Endothelial cell of umbilical vein (primary cell): ENCODE data around the gene CRYGN. TPM values are rescaled to one million over a fixed set of nuclear protein-coding genes. Genes with fewer than 3 reads are reported as not detected.

ENCODE experiments used
- BruUV-seq: library from RNA; stranded (reverse); fragments of 400-500 nt; replicated peaks from 2 replicates; lab custom pipeline; 2021; lab: Mats Ljungman, UMichigan
- CTCF ChIA-PET: fragments of 300-600, 350-600 bp; sonication (Branson Sonifier 250); formaldehyde crosslinking; loops from one replicate; lab custom pipeline; 2021; ENCODE audit warnings: antibody characterized with exemption, inconsistent platforms; lab: Charles Lee
- POLR2A ChIA-PET: fragments of 300-600, 350-600 bp; sonication (Branson Sonifier 250); formaldehyde crosslinking; loops from one replicate; lab custom pipeline; 2021; ENCODE audit warnings: antibody characterized with exemption, inconsistent platforms; lab: Charles Lee
- DNase-seq: peaks from one replicate; pipeline ENCODE4 v3.0.0-alpha.2; 2011; ENCODE audit warnings: low read depth, low spot score
- FAIRE-seq: peaks from 2 replicates; lab custom pipeline; 2011; peaks lifted over from hg19 to GRCh38; lab: Jason Lieb, UNC
- H2AFZ ChIP-seq: 2 replicates; pipeline ENCODE4 v1.6.0; 2012; ENCODE audit warnings: low read depth, low read length, control low read depth, inconsistent platforms
- H3K27ac ChIP-seq: 2 replicates; pipeline ENCODE4 v1.5.1; 2011; ENCODE audit warnings: low read depth, mild to moderate bottlenecking, control low read depth, low read length, moderate library complexity; ENCODE audit not compliant: insufficient read depth
- H3K27me3 ChIP-seq, 2 experiments: 2 replicates each; pipeline versions ENCODE4 v1.6.0 to v1.6.1; 2011; ENCODE audit warnings: low read length in 2 of 2, mixed read lengths in 1 of 2; ENCODE audit not compliant: control insufficient read depth in 2 of 2, insufficient read depth in 2 of 2
- H3K36me3 ChIP-seq, 2 experiments: 2 replicates in 1 of 2; 3 replicates in 1 of 2; pipeline ENCODE4 v1.5.1; 2011; ENCODE audit warnings: low read length in 2 of 2, mild to moderate bottlenecking in 1 of 2, moderate library complexity in 1 of 2; ENCODE audit not compliant: control insufficient read depth in 2 of 2, insufficient read depth in 2 of 2; ENCODE audit errors: extremely low read depth in 1 of 2
- H3K4me1 ChIP-seq: 3 replicates; pipeline ENCODE4 v1.5.1; 2011; ENCODE audit warnings: mild to moderate bottlenecking, low read length; ENCODE audit not compliant: control insufficient read depth, insufficient read depth; ENCODE audit errors: extremely low read depth
- H3K4me2 ChIP-seq: 2 replicates; pipeline ENCODE4 v1.6.1; 2011; ENCODE audit warnings: low read length, control low read depth, mixed read lengths; ENCODE audit not compliant: insufficient read depth
- H3K4me3 ChIP-seq, 3 experiments: fragments of 200-600 bp in 1 of 3; sonication (generic), shearing (Covaris generic) in 1 of 3; replicated peaks in 1 of 3; 2 replicates each; pipeline ENCODE4 v1.5.1; 2011 to 2016; ENCODE audit warnings: control low read depth in 3 of 3, low read length in 3 of 3, mild to moderate bottlenecking in 2 of 3, inconsistent platforms in 1 of 3, low read depth in 1 of 3, moderate library complexity in 1 of 3; ENCODE audit not compliant: insufficient read depth in 1 of 3
- H3K79me2 ChIP-seq: 2 replicates; pipeline ENCODE4 v1.6.0; 2012; ENCODE audit warnings: low read length, inconsistent platforms; ENCODE audit not compliant: control insufficient read depth, insufficient read depth
- H3K9ac ChIP-seq: replicated peaks from 2 replicates; pipeline ENCODE3; 2011; ENCODE audit warnings: low read length, control low read depth; ENCODE audit not compliant: insufficient read depth; ENCODE audit errors: extremely low read depth
- H3K9me1 ChIP-seq: replicated peaks from 3 replicates; pipeline ENCODE4 v1.6.0; 2011; ENCODE audit warnings: mild to moderate bottlenecking, low read length; ENCODE audit not compliant: control insufficient read depth, insufficient read depth; ENCODE audit errors: extremely low read depth
- H3K9me3 ChIP-seq: replicated peaks from 2 replicates; pipeline ENCODE4 v1.5.1; 2012; ENCODE audit warnings: low read length, inconsistent platforms; ENCODE audit not compliant: control insufficient read depth, insufficient read depth
- H4K20me1 ChIP-seq: replicated peaks from 2 replicates; pipeline ENCODE3; 2011; ENCODE audit warnings: mild to moderate bottlenecking, low read length; ENCODE audit not compliant: control insufficient read depth, insufficient read depth; ENCODE audit errors: extremely low read depth
- EZH2 ChIP-seq: IDR thresholded peaks from 2 replicates; pipeline ENCODE4 v1.6.1; 2012; ENCODE audit warnings: borderline replicate concordance, low read depth, mild to moderate bottlenecking, moderate library complexity, low read length, inconsistent platforms; ENCODE audit not compliant: severe bottlenecking
- FOS ChIP-seq: IDR thresholded peaks from 2 replicates; pipeline ENCODE4 v1.6.1; 2011; ENCODE audit warnings: mild to moderate bottlenecking, low read length, moderate library complexity, borderline replicate concordance; ENCODE audit not compliant: insufficient read depth
- GATA2 ChIP-seq: IDR thresholded peaks from 2 replicates; pipeline ENCODE4 v1.7.0; 2011; ENCODE audit warnings: low read depth, mild to moderate bottlenecking, moderate library complexity, mixed read lengths, low read length; ENCODE audit not compliant: insufficient read length, insufficient read depth
- JUN ChIP-seq: IDR thresholded peaks from 2 replicates; pipeline ENCODE4 v1.6.1; 2011; ENCODE audit warnings: borderline replicate concordance, low read depth; ENCODE audit not compliant: insufficient read length, insufficient read depth
- MYC ChIP-seq: IDR thresholded peaks from one replicate; pipeline ENCODE4 v1.6.1; 2011; ENCODE audit warnings: mild to moderate bottlenecking, low read depth, low read length
- POLR2A ChIP-seq: IDR thresholded peaks from 2 replicates; pipeline ENCODE4 v1.6.1; 2012; ENCODE audit warnings: low read depth, mild to moderate bottlenecking, control low read depth, low read length
- POLR2AphosphoS5 ChIP-seq: IDR thresholded peaks from 2 replicates; pipeline ENCODE4 v1.6.1; 2012; ENCODE audit warnings: low read depth, mild to moderate bottlenecking, control low read depth, low read length, moderate library complexity; ENCODE audit not compliant: insufficient read depth
- dilution Hi-C: fragments of 300-500 bp; cut with MboI; formaldehyde crosslinking; loops from one replicate; pipeline ENCODE4 v1.15.0; 2019; ENCODE audit warnings: low sequenced_read_pairs; ENCODE audit not compliant: extremely low pct_ligation_motif_present
- intact Hi-C: fragments of 100-400 bp; cut with micrococcal nuclease; formaldehyde crosslinking; loops from one replicate; pipeline ENCODE4 v1.10.0; 2022
- polyA plus RNA-seq, 4 experiments: library from polyadenylated mRNA; depleted of rRNA in 3 of 4; stranded (reverse) in 3 of 4; unstranded in 1 of 4; fragments of >200 nt; gene quantifications; 2 replicates each; pipeline versions ENCODE4 v1.2.1 to v1.2.3, GENCODE V29; 2011 to 2012; ENCODE audit warnings: missing spikeins in 1 of 4
- total RNA-seq: library from RNA; stranded (reverse); gene quantifications from 2 replicates; pipeline ENCODE4 v1.2.3, GENCODE V29; 2021
- TF ChIP-seq, protein P1 (sequence below), 2 donors: IDR thresholded peaks; 1 replicate in 1 of 2; 2 replicates in 1 of 2; pipeline ENCODE4 v1.5.1; 2011; ENCODE audit warnings: low read length in 2 of 2, mild to moderate bottlenecking in 2 of 2, moderate library complexity in 2 of 2, control low read depth in 1 of 2, inconsistent platforms in 1 of 2, low read depth in 1 of 2; ENCODE audit not compliant: insufficient read depth in 1 of 2; ENCODE audit errors: extremely low read depth in 1 of 2
- TF ChIP-seq, protein P2 (sequence below): IDR thresholded peaks from 2 replicates; pipeline ENCODE4 v1.6.1; 2011; ENCODE audit not compliant: insufficient read depth, insufficient read length

The CRYGN gene
- total and polyA plus RNA-seq, 2 donors (not counting 3 experiments of a cell fraction or from before 2014, with no cell fraction given) = not detected

DNA sequence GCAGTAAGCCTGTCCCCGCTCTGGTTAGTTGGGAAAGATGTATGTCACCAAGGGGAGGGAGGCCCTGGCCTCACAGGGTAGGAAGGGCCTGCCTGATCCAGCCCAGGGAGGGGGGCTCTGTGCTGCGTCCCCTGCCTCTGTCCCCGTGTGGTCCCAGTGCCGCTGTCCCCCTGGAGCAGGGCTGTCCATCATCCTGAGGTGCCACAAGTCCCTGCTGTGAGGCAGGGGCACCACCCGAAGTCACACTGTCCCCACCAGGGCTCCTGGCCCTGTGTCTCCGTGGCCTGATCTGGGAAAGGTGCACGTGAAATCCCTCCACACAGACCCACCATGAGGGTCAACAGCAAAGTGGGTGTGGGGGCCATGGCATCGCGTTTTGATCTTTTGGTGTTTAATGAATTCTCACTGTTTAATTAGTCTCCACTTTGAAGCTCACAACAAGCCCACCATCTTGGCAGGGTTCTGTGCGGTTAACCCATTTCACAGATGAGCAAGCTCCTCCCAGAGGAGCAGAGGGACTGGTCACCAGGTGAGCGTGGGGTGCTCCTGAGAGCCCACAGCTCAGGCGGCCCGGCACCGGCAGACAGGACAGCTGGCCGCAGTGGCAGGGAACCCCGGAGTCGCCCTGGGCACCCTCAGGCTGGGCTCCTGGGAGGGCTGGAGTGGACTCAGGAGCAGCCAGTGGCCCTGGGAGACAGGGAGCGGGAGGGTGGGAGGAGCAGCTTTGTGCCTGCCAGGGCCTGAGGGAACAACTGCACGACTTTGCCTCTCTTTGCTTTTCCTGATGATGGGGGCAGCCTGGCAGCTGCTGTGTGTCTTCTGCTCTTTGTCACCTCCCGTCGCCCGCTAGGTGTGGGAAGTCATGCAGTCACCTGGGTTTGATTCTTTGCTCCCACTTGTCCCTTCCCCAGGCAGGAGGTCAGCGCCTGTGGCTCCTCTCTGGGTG, 12.0 kb upstream of the CRYGN start:
- Histone ChIP-seq H3K9me1 (no peaks in the 10 kb centered on the region), H3K9me3 (no peaks in the 10 kb centered on the region), H3K79me2 (no peaks in the 10 kb centered on the region), H3K4me2 (no peak overlapping the region), H3K27me3 (no peaks in the 10 kb centered on the region), H3K27ac (no peak overlapping the region), H3K4me3 (no peak overlapping the region), H3K9ac (no peak overlapping the region), H3K36me3 (no peaks in the 10 kb centered on the region), H4K20me1 (no peaks in the 10 kb centered on the region), H2AFZ (no peak overlapping the region), H3K4me1 (no peaks in the 10 kb centered on the region)
- no TSS peak for BruUV-seq
- no peak for FAIRE-seq
- CTCF ChIA-PET = interaction anchor here (1.4 to 5.3 kb wide), 3 partner anchors 9 to 83 kb away, joined by 3 to 38 read pairs (median 3); no protein-coding TSS in a partner anchor
- no peak for TF ChIP-seq POLR2A
- no peak for TF ChIP-seq JUN
- TF ChIP-seq FOS = no peak
- TF ChIP-seq, protein P1, sequence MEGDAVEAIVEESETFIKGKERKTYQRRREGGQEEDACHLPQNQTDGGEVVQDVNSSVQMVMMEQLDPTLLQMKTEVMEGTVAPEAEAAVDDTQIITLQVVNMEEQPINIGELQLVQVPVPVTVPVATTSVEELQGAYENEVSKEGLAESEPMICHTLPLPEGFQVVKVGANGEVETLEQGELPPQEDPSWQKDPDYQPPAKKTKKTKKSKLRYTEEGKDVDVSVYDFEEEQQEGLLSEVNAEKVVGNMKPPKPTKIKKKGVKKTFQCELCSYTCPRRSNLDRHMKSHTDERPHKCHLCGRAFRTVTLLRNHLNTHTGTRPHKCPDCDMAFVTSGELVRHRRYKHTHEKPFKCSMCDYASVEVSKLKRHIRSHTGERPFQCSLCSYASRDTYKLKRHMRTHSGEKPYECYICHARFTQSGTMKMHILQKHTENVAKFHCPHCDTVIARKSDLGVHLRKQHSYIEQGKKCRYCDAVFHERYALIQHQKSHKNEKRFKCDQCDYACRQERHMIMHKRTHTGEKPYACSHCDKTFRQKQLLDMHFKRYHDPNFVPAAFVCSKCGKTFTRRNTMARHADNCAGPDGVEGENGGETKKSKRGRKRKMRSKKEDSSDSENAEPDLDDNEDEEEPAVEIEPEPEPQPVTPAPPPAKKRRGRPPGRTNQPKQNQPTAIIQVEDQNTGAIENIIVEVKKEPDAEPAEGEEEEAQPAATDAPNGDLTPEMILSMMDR (IDR thresholded peaks at IDR 0.05; ENCODE audit: extremely low read depth in 1 of 2, insufficient read depth in 1 of 2, low read depth in 1 of 2, low read length in 2 of 2) = no peak
- no peak for TF ChIP-seq MYC
- no peak for TF ChIP-seq GATA2
- TF ChIP-seq, protein P2, sequence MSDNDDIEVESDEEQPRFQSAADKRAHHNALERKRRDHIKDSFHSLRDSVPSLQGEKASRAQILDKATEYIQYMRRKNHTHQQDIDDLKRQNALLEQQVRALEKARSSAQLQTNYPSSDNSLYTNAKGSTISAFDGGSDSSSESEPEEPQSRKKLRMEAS = no peak
- TF ChIP-seq POLR2AphosphoS5 = no peak
- no peak for TF ChIP-seq EZH2
- intact Hi-C loops (no loop called here), dilution Hi-C loops (no loop called here)
- DNase-seq = no peak
- POLR2A ChIA-PET = no interaction called here
